ENCODE measurements around the gene TTC39C. TPM values are rescaled to one million over a fixed set of nuclear protein-coding genes. Genes with fewer than 3 reads are reported as not detected.

Gene TTC39C
- total RNA-seq, 1 experiment from 2014 or later, result 24.7 TPM

DNA sequence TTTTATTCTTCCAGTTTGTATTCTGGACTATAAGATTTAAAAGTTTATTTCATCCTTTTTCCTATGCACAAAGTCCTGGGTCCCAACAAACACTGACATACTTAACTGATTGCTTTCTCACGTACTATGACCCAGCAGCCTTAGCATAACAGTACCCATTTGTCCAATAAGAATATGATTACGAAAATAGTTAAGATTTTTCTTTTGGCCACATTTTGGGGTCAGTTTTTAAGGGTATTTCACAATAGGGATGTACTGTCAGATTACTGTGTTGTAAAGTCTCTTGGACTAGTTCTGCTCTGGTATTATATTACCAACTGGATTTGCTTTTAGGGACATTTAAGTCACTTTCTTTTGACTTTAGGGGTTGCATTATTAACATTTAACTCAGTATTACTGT lies 46.1 kb downstream of the TTC39C start:
- H4K20me1 ChIP-seq (ENCODE audit: low read length), result no peaks in the 10 kb centered on the region
- intact Hi-C loops (cut with micrococcal nuclease), result no loop called here
- H3F3A ChIP-seq (ENCODE audit: low read length, unreplicated experiment), result no peaks in the 10 kb centered on the region
- ChIA-PET POLR2A (ENCODE audit: unreplicated experiment) (no interaction called here), CTCF (no interaction called here)
- H3K9me3 ChIP-seq (ENCODE audit: low read length), result no peaks in the 10 kb centered on the region
- H3K9me2 ChIP-seq (replicated peaks; ENCODE audit: low read length), result no peaks in the 10 kb centered on the region
- peaks cover 8% of the 10 kb centered on the region; the same call in 1 of the 2 replicates for H3K4me1 ChIP-seq (ENCODE audit: insufficient read depth, low read length)
- no peak for DNase-seq
- no peaks in the 10 kb centered on the region for H3K27me3 ChIP-seq (ENCODE audit: low read length)
- H3K79me2 ChIP-seq (ENCODE audit: low read length), result peaks cover 8% of the 10 kb centered on the region; the same call in 1 of the 2 replicates
- TF ChIP-seq EZH2phosphoT487 (IDR thresholded peaks at IDR 0.05; ENCODE audit: borderline replicate concordance, low read length) (no peak), EZH2 (IDR thresholded peaks at IDR 0.05; ENCODE audit: low read length, unreplicated experiment) (no peak)
- TF ChIP-seq, protein P1, sequence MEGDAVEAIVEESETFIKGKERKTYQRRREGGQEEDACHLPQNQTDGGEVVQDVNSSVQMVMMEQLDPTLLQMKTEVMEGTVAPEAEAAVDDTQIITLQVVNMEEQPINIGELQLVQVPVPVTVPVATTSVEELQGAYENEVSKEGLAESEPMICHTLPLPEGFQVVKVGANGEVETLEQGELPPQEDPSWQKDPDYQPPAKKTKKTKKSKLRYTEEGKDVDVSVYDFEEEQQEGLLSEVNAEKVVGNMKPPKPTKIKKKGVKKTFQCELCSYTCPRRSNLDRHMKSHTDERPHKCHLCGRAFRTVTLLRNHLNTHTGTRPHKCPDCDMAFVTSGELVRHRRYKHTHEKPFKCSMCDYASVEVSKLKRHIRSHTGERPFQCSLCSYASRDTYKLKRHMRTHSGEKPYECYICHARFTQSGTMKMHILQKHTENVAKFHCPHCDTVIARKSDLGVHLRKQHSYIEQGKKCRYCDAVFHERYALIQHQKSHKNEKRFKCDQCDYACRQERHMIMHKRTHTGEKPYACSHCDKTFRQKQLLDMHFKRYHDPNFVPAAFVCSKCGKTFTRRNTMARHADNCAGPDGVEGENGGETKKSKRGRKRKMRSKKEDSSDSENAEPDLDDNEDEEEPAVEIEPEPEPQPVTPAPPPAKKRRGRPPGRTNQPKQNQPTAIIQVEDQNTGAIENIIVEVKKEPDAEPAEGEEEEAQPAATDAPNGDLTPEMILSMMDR (conservative IDR thresholded peaks at IDR 0.05; ENCODE audit: low read depth, low read length), result no peak
- no peak overlapping the region for H3K4me3 ChIP-seq (ENCODE audit: low read length)
- no peak overlapping the region for H3K4me2 ChIP-seq (ENCODE audit: low read length)
- BruUV-seq (replicated peaks), result no TSS peak
- H2AFZ ChIP-seq (ENCODE audit: low read length), result no peak overlapping the region
- H3K27ac ChIP-seq (ENCODE audit: low read length), result no peak overlapping the region
- no peak overlapping the region for H3K9ac ChIP-seq (ENCODE audit: low read length)
- H3K36me3 ChIP-seq (ENCODE audit: low read depth, low read length), result no peaks in the 10 kb centered on the region
- no peak for ATAC-seq

DNA sequence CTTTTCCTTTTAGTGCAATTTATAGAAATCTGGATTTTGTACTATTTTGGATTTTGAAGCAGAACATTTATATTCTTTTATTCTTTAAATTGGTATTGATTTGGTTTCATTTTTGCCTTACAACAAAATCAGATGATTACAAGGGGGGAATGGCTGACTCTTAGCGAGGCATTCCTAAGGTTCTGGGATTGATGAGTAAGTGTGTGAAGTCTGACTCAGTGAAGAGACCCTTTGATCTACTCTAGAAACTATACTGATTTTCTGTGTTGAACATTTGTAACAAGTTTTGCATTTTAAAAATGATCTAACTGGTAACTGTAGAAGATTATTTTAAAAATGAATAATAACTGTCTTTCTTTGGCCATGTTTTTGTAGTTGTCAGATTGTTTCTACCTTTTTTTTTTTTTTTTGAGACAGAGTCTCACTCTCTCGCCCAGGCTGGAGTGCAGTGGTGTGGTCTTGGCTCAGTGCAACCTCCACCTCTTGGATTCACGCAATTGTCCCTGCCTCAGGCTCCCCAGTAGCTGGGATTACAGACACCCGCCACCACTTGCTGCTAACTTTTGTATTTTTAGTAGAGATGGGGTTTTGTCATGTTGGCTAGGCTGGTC lies 48.7 kb downstream of the TTC39C start:
- ATAC-seq (peak; percentile 69), DNase-seq (peak; percentile 52)
- no peaks in the 10 kb centered on the region for H4K20me1 ChIP-seq (ENCODE audit: low read length)
- H3K9me2 ChIP-seq (replicated peaks; ENCODE audit: low read length), result no peaks in the 10 kb centered on the region
- H3K79me2 ChIP-seq (ENCODE audit: low read length), result no peaks in the 10 kb centered on the region
- no peak overlapping the region for H2AFZ ChIP-seq (ENCODE audit: low read length)
- peaks cover 4% of the 10 kb centered on the region; the same call in 1 of the 2 replicates for H3K36me3 ChIP-seq (ENCODE audit: low read depth, low read length)
- POLR2A ChIA-PET (ENCODE audit: unreplicated experiment), result no interaction called here
- H3K4me1 ChIP-seq (ENCODE audit: insufficient read depth, low read length), result peaks cover 15% of the 10 kb centered on the region; the same call in 1 of the 2 replicates
- CTCF ChIA-PET, result no interaction called here
- intact Hi-C loops (cut with micrococcal nuclease), result no loop called here
- no peak overlapping the region for H3K9ac ChIP-seq (ENCODE audit: low read length)
- no TSS peak for BruUV-seq (replicated peaks)
- no peaks in the 10 kb centered on the region for H3K9me3 ChIP-seq (ENCODE audit: low read length)
- no peaks in the 10 kb centered on the region for H3K27me3 ChIP-seq (ENCODE audit: low read length)
- H3F3A ChIP-seq (ENCODE audit: low read length, unreplicated experiment), result no peaks in the 10 kb centered on the region
- H3K27ac ChIP-seq (ENCODE audit: low read length), result no peak overlapping the region
- H3K4me3 ChIP-seq (ENCODE audit: low read length), result no peak overlapping the region
- TF ChIP-seq, protein P1 (conservative IDR thresholded peaks at IDR 0.05; ENCODE audit: low read depth, low read length), result no peak
- TF ChIP-seq EZH2 (IDR thresholded peaks at IDR 0.05; ENCODE audit: low read length, unreplicated experiment) (no peak), EZH2phosphoT487 (IDR thresholded peaks at IDR 0.05; ENCODE audit: borderline replicate concordance, low read length) (no peak)
- no peak overlapping the region for H3K4me2 ChIP-seq (ENCODE audit: low read length)

DNA sequence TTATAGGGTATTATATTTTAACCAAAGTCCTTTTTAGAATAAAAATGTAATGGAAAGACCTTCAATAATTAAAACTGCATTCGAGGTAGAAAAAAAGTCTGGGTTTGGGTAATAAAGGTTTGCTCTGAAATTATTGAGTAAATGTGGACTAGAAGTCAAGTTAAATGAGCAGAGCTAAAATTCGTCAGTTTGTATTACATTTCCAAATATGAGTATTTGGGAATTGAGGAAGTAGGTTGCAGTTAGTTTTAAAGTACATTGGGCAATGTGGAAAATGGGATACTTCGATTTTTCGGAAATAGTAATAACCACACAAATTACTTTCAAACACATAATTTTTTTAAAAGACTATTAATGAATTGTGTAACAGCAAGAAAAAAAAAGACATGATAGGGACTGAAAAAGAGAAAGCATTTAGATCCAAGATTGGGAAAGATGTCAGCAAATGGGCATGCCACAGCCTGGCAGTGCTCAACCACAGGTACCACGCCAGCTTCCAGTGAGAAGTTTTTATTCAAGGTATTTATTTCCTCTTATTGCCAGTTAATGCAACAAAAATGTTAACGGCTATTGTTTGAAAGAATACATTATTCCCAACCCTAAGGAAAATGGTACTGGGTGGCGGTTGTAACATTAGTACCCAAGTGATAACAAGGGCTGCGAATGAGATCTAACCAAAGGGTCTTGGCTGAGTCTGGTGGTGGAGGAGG lies 50.0 kb downstream of the TTC39C start:
- H3K9me2 ChIP-seq (replicated peaks; ENCODE audit: low read length), result no peaks in the 10 kb centered on the region
- no peak overlapping the region for H2AFZ ChIP-seq (ENCODE audit: low read length)

More for the DNA sequence above, 50.0 kb downstream of the TTC39C start:
- Histone ChIP-seq H3K9me3 (ENCODE audit: low read length) (no peaks in the 10 kb centered on the region), H3F3A (ENCODE audit: low read length, unreplicated experiment) (no peaks in the 10 kb centered on the region), H3K4me3 (ENCODE audit: low read length) (no peak overlapping the region), H3K9ac (ENCODE audit: low read length) (no peak overlapping the region), H3K27me3 (ENCODE audit: low read length) (no peaks in the 10 kb centered on the region), H4K20me1 (ENCODE audit: low read length) (no peaks in the 10 kb centered on the region), H3K4me2 (ENCODE audit: low read length) (no peak overlapping the region), H3K36me3 (ENCODE audit: low read depth, low read length) (peaks cover 4% of the 10 kb centered on the region; the same call in 1 of the 2 replicates), H3K4me1 (ENCODE audit: insufficient read depth, low read length) (peaks cover 15% of the 10 kb centered on the region; the same call in 1 of the 2 replicates), H3K27ac (ENCODE audit: low read length) (no peak overlapping the region), H3K79me2 (ENCODE audit: low read length) (no peaks in the 10 kb centered on the region)
- peak; percentile 22 for DNase-seq
- ChIA-PET POLR2A (ENCODE audit: unreplicated experiment) (no interaction called here), CTCF (no interaction called here)
- BruUV-seq (replicated peaks), result no TSS peak
- TF ChIP-seq, protein P1 (conservative IDR thresholded peaks at IDR 0.05; ENCODE audit: low read depth, low read length), result no peak
- TF ChIP-seq EZH2 (IDR thresholded peaks at IDR 0.05; ENCODE audit: low read length, unreplicated experiment), result no peak
- TF ChIP-seq EZH2phosphoT487 (IDR thresholded peaks at IDR 0.05; ENCODE audit: borderline replicate concordance, low read length), result no peak
- no peak for ATAC-seq
- intact Hi-C loops (cut with micrococcal nuclease), result no loop called here

Measured in PC-3 (cell line).